Stomach smooth muscle (tissue), 2 donors: ENCODE results near the gene BOD1L1.

ENCODE experiments used
- H3K27ac ChIP-seq: one replicate; pipeline ENCODE4 v1.7.0; 2013; ENCODE audit warnings: mild to moderate bottlenecking, low read length, inconsistent platforms
- H3K27me3 ChIP-seq, 2 donors: one replicate each; pipeline ENCODE4 v1.7.0; 2013; ENCODE audit warnings: low read length in 2 of 2; ENCODE audit not compliant: insufficient read depth in 2 of 2, control insufficient read depth in 1 of 2
- H3K36me3 ChIP-seq, 2 donors: one replicate each; pipeline ENCODE4 v1.7.0; 2013; ENCODE audit warnings: low read length in 2 of 2; ENCODE audit not compliant: control insufficient read depth in 2 of 2, insufficient read depth in 2 of 2
- H3K4me1 ChIP-seq: one replicate; pipeline ENCODE4 v1.7.0; 2013; ENCODE audit warnings: low read length; ENCODE audit not compliant: control insufficient read depth, insufficient read depth
- H3K4me3 ChIP-seq, 2 donors: one replicate each; pipeline ENCODE4 v1.7.0; 2013; ENCODE audit warnings: low read length in 2 of 2
- H3K9ac ChIP-seq, 2 donors: one replicate each; pipeline ENCODE4 v1.7.0; 2013; ENCODE audit warnings: low read length in 2 of 2, mild to moderate bottlenecking in 1 of 2
- H3K9me3 ChIP-seq, 2 donors: one replicate each; pipeline ENCODE4 v1.7.0; 2013; ENCODE audit warnings: low read length in 2 of 2; ENCODE audit not compliant: control insufficient read depth in 2 of 2
- donor health status: healthy.
- donor health status: Pancreatic carcinoma.

The BOD1L1 gene

GRCh38 chr4:13539047-13539618 lies 88.4 kb downstream of the BOD1L1 start:
- Histone ChIP-seq H3K4me3 (peak overlapping the region; percentile 75 to 83), H3K9me3 (no peaks in the 10 kb centered on the region), H3K4me1 (peaks cover 36% of the 10 kb centered on the region), H3K27me3 (peaks cover 0 to 13% of the 10 kb centered on the region in 2 donors), H3K9ac (peak overlapping the region; percentile 62 to 84), H3K36me3 (no peaks in the 10 kb centered on the region), H3K27ac (peak overlapping the region; percentile 87)

GRCh38 chr4:13538427-13538973 lies 89.0 kb downstream of the BOD1L1 start:
- Histone ChIP-seq H3K27me3 (peaks cover 0 to 13% of the 10 kb centered on the region in 2 donors), H3K9me3 (no peaks in the 10 kb centered on the region), H3K9ac (peak overlapping the region; percentile 62 to 84), H3K36me3 (no peaks in the 10 kb centered on the region), H3K4me1 (peaks cover 29% of the 10 kb centered on the region), H3K27ac (peak overlapping the region; percentile 87), H3K4me3 (peak overlapping the region; percentile 75 to 83)

- Histone ChIP-seq H3K4me3 (peak overlapping the region in 1 of 2 donors; percentile 75), H3K4me1 (peaks cover 23% of the 10 kb centered on the region)
Measured at GRCh38 chr4:13537832-13538177, 89.7 kb downstream of the BOD1L1 start.

GRCh38 chr4:13537011-13537831 lies 90.3 kb downstream of the BOD1L1 start:
- H3K4me3 ChIP-seq, result peak overlapping the region in 1 of 2 donors; percentile 75
- no peaks in the 10 kb centered on the region for H3K36me3 ChIP-seq
- peak overlapping the region; percentile 87 for H3K27ac ChIP-seq
- H3K9ac ChIP-seq, result peak overlapping the region in 1 of 2 donors; percentile 84
- peaks cover 18% of the 10 kb centered on the region for H3K4me1 ChIP-seq
- H3K9me3 ChIP-seq, result no peaks in the 10 kb centered on the region
- H3K27me3 ChIP-seq, result peaks cover 0 to 13% of the 10 kb centered on the region in 2 donors

More at GRCh38 chr4:13537832-13538177, 89.7 kb downstream of the BOD1L1 start:
- Histone ChIP-seq H3K9me3 (no peaks in the 10 kb centered on the region), H3K36me3 (no peaks in the 10 kb centered on the region), H3K27me3 (peaks cover 0 to 13% of the 10 kb centered on the region in 2 donors), H3K27ac (peak overlapping the region; percentile 87), H3K9ac (peak overlapping the region in 1 of 2 donors; percentile 84)

- H3K4me1 ChIP-seq, result peaks cover 13% of the 10 kb centered on the region
- H3K9ac ChIP-seq, result peak overlapping the region in 1 of 2 donors; percentile 69
- peak overlapping the region; percentile 73 to 75 for H3K4me3 ChIP-seq
- H3K27me3 ChIP-seq, result peaks cover 0 to 9% of the 10 kb centered on the region in 2 donors
- no peak overlapping the region for H3K27ac ChIP-seq
- H3K9me3 ChIP-seq, result no peaks in the 10 kb centered on the region
- H3K36me3 ChIP-seq, result no peaks in the 10 kb centered on the region
Measured at GRCh38 chr4:13536607-13537006, 90.9 kb downstream of the BOD1L1 start.

- Histone ChIP-seq H3K27ac (no peak overlapping the region), H3K4me1 (peaks cover 7% of the 10 kb centered on the region), H3K9me3 (no peaks in the 10 kb centered on the region), H3K27me3 (peaks cover 0 to 16% of the 10 kb centered on the region in 2 donors), H3K36me3 (no peaks in the 10 kb centered on the region), H3K4me3 (peak overlapping the region; percentile 73 to 75), H3K9ac (peak overlapping the region in 1 of 2 donors; percentile 69)
Measured at GRCh38 chr4:13535708-13536361, 91.7 kb downstream of the BOD1L1 start.

GRCh38 chr4:13535118-13535517 lies 92.4 kb downstream of the BOD1L1 start:
- H3K27me3 ChIP-seq, result peaks cover 0 to 18% of the 10 kb centered on the region in 2 donors

GRCh38 chr4:13534344-13535063 lies 93.0 kb downstream of the BOD1L1 start:
- Histone ChIP-seq H3K9me3 (no peaks in the 10 kb centered on the region), H3K4me1 (peaks cover 7% of the 10 kb centered on the region), H3K4me3 (peak overlapping the region in 1 of 2 donors; percentile 75), H3K27ac (no peak overlapping the region), H3K27me3 (peaks cover 0 to 22% of the 10 kb centered on the region in 2 donors), H3K36me3 (no peaks in the 10 kb centered on the region), H3K9ac (peak overlapping the region in 1 of 2 donors; percentile 69)

More at GRCh38 chr4:13535118-13535517, 92.4 kb downstream of the BOD1L1 start:
- H3K4me3 ChIP-seq, result peak overlapping the region; percentile 15 to 75
- H3K9ac ChIP-seq, result peak overlapping the region in 1 of 2 donors; percentile 69
- H3K4me1 ChIP-seq, result peaks cover 7% of the 10 kb centered on the region
- no peaks in the 10 kb centered on the region for H3K9me3 ChIP-seq
- no peak overlapping the region for H3K27ac ChIP-seq
- no peaks in the 10 kb centered on the region for H3K36me3 ChIP-seq

- H3K9me3 ChIP-seq, result no peaks in the 10 kb centered on the region
- peaks cover 0 to 23% of the 10 kb centered on the region in 2 donors for H3K27me3 ChIP-seq
- peaks cover 10% of the 10 kb centered on the region for H3K4me1 ChIP-seq
- no peak overlapping the region for H3K27ac ChIP-seq
- peak overlapping the region in 1 of 2 donors; percentile 25 for H3K9ac ChIP-seq
- H3K4me3 ChIP-seq, result peak overlapping the region in 1 of 2 donors; percentile 75
- no peaks in the 10 kb centered on the region for H3K36me3 ChIP-seq
Measured at GRCh38 chr4:13533670-13534343, 93.7 kb downstream of the BOD1L1 start.
